HepG2 (cell line): ENCODE results near the gene CDC42EP5.

Experiments
- ARID2 ChIP-seq: sonication (generic); formaldehyde crosslinking; IDR thresholded peaks from 2 replicates; pipeline ENCODE4 v1.8.1; 2022; ENCODE audit warnings: mild to moderate bottlenecking, missing genetic modification reagents, borderline replicate concordance
- JUN ChIP-seq: sonication (generic); formaldehyde crosslinking; IDR thresholded peaks from 2 replicates; pipeline ENCODE4 v1.4.0; 2020; ENCODE audit warnings: mild to moderate bottlenecking, missing genetic modification reagents
- RBM39 ChIP-seq: fragments of 200-400 bp; formaldehyde crosslinking; IDR thresholded peaks from one replicate; pipeline ENCODE4 v1.6.1; 2018; ENCODE audit warnings: antibody characterized with exemption, mild to moderate bottlenecking, low read depth, low read length; ENCODE audit not compliant: poor library complexity, severe bottlenecking
- ZNF670 ChIP-seq: sonication (generic); formaldehyde crosslinking; IDR thresholded peaks from 2 replicates; pipeline ENCODE4 v1.8.0; 2022; ENCODE audit warnings: mild to moderate bottlenecking, missing genetic modification reagents, borderline replicate concordance
- TF ChIP-seq, protein P1 (sequence below): sonication (generic); formaldehyde crosslinking; IDR thresholded peaks from 2 replicates; pipeline ENCODE4; 2020; ENCODE audit warnings: missing genetic modification reagents, mild to moderate bottlenecking, borderline replicate concordance
- TF ChIP-seq, protein P2 (sequence below): sonication (generic); formaldehyde crosslinking; IDR thresholded peaks from 2 replicates; pipeline ENCODE4 v1.5.0; 2020; ENCODE audit warnings: mild to moderate bottlenecking, missing genetic modification reagents, moderate library complexity
- TF ChIP-seq, protein P3 (sequence below): sonication (generic); formaldehyde crosslinking; IDR thresholded peaks from 2 replicates; pipeline ENCODE4 v1.8.0; 2022; ENCODE audit warnings: mild to moderate bottlenecking, missing genetic modification reagents; ENCODE audit not compliant: insufficient replicate concordance
- TF ChIP-seq, protein P4 (sequence below): sonication (generic); formaldehyde crosslinking; IDR thresholded peaks from 2 replicates; pipeline ENCODE4 v1.8.1; 2023; ENCODE audit warnings: missing genetic modification reagents, inconsistent platforms, borderline replicate concordance

DNA sequence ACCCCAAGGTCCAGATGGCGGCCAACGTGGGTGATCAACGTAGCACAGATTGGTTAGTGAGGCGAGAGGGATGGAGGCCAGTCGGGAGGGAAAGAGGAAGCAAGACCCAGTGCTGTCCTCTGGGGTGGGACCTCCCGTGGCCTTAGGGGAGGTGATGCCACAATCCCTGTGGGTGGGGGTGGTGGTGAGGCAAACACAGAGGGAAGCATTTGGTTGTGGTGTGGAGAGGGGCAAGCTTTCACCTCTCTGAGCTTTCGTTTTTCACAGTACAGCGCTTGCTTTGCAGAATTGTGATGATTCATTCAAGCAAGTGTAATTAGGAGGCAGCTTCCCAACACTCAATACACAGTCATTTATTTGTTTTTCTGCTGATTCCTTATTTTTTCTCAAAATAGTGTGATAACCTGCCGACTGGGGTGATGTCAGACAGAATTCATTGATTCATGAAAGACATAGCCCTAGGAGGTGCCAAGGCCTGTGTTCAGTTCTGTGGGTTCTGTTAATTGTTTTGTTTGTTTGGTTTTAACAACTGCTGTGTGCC lies 21.7 kb downstream of the CDC42EP5 start:
- TF ChIP-seq ZNF670 (no peak), JUN (CRISPR knock-in tag) (no peak), ARID2 (CRISPR knock-in tag) (no peak), RBM39 (no peak)
- TF ChIP-seq, protein P1, sequence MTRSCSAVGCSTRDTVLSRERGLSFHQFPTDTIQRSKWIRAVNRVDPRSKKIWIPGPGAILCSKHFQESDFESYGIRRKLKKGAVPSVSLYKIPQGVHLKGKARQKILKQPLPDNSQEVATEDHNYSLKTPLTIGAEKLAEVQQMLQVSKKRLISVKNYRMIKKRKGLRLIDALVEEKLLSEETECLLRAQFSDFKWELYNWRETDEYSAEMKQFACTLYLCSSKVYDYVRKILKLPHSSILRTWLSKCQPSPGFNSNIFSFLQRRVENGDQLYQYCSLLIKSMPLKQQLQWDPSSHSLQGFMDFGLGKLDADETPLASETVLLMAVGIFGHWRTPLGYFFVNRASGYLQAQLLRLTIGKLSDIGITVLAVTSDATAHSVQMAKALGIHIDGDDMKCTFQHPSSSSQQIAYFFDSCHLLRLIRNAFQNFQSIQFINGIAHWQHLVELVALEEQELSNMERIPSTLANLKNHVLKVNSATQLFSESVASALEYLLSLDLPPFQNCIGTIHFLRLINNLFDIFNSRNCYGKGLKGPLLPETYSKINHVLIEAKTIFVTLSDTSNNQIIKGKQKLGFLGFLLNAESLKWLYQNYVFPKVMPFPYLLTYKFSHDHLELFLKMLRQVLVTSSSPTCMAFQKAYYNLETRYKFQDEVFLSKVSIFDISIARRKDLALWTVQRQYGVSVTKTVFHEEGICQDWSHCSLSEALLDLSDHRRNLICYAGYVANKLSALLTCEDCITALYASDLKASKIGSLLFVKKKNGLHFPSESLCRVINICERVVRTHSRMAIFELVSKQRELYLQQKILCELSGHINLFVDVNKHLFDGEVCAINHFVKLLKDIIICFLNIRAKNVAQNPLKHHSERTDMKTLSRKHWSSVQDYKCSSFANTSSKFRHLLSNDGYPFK (CRISPR knock-in tag) = no peak
- TF ChIP-seq, protein P2, sequence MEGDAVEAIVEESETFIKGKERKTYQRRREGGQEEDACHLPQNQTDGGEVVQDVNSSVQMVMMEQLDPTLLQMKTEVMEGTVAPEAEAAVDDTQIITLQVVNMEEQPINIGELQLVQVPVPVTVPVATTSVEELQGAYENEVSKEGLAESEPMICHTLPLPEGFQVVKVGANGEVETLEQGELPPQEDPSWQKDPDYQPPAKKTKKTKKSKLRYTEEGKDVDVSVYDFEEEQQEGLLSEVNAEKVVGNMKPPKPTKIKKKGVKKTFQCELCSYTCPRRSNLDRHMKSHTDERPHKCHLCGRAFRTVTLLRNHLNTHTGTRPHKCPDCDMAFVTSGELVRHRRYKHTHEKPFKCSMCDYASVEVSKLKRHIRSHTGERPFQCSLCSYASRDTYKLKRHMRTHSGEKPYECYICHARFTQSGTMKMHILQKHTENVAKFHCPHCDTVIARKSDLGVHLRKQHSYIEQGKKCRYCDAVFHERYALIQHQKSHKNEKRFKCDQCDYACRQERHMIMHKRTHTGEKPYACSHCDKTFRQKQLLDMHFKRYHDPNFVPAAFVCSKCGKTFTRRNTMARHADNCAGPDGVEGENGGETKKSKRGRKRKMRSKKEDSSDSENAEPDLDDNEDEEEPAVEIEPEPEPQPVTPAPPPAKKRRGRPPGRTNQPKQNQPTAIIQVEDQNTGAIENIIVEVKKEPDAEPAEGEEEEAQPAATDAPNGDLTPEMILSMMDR (CRISPR knock-in tag) = no peak
- TF ChIP-seq, protein P3, sequence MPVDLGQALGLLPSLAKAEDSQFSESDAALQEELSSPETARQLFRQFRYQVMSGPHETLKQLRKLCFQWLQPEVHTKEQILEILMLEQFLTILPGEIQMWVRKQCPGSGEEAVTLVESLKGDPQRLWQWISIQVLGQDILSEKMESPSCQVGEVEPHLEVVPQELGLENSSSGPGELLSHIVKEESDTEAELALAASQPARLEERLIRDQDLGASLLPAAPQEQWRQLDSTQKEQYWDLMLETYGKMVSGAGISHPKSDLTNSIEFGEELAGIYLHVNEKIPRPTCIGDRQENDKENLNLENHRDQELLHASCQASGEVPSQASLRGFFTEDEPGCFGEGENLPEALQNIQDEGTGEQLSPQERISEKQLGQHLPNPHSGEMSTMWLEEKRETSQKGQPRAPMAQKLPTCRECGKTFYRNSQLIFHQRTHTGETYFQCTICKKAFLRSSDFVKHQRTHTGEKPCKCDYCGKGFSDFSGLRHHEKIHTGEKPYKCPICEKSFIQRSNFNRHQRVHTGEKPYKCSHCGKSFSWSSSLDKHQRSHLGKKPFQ (CRISPR knock-in tag) = no peak
- TF ChIP-seq, protein P4, sequence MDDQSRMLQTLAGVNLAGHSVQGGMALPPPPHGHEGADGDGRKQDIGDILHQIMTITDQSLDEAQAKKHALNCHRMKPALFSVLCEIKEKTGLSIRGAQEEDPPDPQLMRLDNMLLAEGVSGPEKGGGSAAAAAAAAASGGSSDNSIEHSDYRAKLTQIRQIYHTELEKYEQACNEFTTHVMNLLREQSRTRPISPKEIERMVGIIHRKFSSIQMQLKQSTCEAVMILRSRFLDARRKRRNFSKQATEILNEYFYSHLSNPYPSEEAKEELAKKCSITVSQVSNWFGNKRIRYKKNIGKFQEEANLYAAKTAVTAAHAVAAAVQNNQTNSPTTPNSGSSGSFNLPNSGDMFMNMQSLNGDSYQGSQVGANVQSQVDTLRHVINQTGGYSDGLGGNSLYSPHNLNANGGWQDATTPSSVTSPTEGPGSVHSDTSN (CRISPR knock-in tag) = no peak
